Measurements from ENCODE around the gene UQCC5.

- TF ChIP-seq CTCF (IDR thresholded peaks at IDR 0.05) (no peak), POLR2A (IDR thresholded peaks at IDR 0.05) (no peak)
These were observed 16.8 kb upstream of the UQCC5 start for GRCh38 chr3:52519445-52520140.
